Left lung (tissue), 10 donors: Measurements from ENCODE around the gene LSM5. TPM values are rescaled to one million over a fixed set of nuclear protein-coding genes. Genes with fewer than 3 reads are reported as not detected.

Source experiments
- ATAC-seq: fragments of 200-7000 bp; cut with Tn5 transposase; one replicate; pipeline ENCODE4 v1.9.1; 2020; ENCODE audit warnings: moderate library complexity
- DNase-seq, 4 donors: peaks; one replicate each; pipeline ENCODE4 v3.0.0-alpha.2; 2013 to 2020
- H3K27ac ChIP-seq, 2 donors: fragments of 200-600 bp; sonication (generic) in 1 of 2; one replicate each; pipeline versions ENCODE4 v1.5.0 to v1.8.0; 2020 to 2021
- H3K27me3 ChIP-seq, 2 donors: fragments of 200-600 bp; sonication (generic) in 1 of 2; one replicate each; pipeline versions ENCODE4 v1.5.0 to v1.8.0; 2020 to 2021
- H3K36me3 ChIP-seq, 2 donors: fragments of 200-600 bp; sonication (generic) in 1 of 2; one replicate each; pipeline versions ENCODE4 v1.5.0 to v1.8.0; 2020 to 2021
- H3K4me1 ChIP-seq, 2 donors: fragments of 200-600 bp; one replicate each; pipeline ENCODE4 v1.8.0; 2021
- H3K4me3 ChIP-seq, 2 donors: fragments of 200-600 bp; sonication (generic) in 1 of 2; one replicate each; pipeline versions ENCODE4 v1.5.0 to v1.8.0; 2020 to 2021; ENCODE audit warnings: mild to moderate bottlenecking in 1 of 2
- H3K9me3 ChIP-seq, 2 donors: fragments of 200-600 bp; sonication (generic) in 1 of 2; one replicate each; pipeline versions ENCODE4 v1.5.0 to v1.8.0; 2020 to 2021
- intact Hi-C, 2 donors: fragments of 100-400 bp; cut with DNase I; formaldehyde crosslinking; loops; one replicate each; pipeline versions ENCODE4 v1.11.2 to v1.14.2; 2022
- polyA plus RNA-seq, 6 donors: library from polyadenylated mRNA; unstranded; fragments of 120-200 nt; gene quantifications; one replicate each; pipeline ENCODE4 v1.2.1, GENCODE V29; 2013; ENCODE audit not compliant: insufficient read length in 6 of 6
- total RNA-seq, 2 donors: library from RNA; stranded (reverse); fragmentation: NEBNext Ultra II Directional; extraction: Animal tissue kit (Norgen Biotek cat#: 25700); gene quantifications; one replicate each; pipeline ENCODE4 v1.2.1, GENCODE V29; 2021
- TF ChIP-seq, protein P1 (sequence below), 2 donors: fragments of 200-600 bp; sonication (generic) in 1 of 2; IDR thresholded peaks; one replicate each; pipeline versions ENCODE4 v1.5.0 to v1.8.0; 2021; ENCODE audit warnings: antibody characterized with exemption in 2 of 2
- donor health status: DM: no; HTN: yes; CAD: no.
- donor health status: DM: no; HTN: no; CAD: no.

Gene LSM5
- total and polyA plus RNA-seq, 8 donors = 39.4 to 90.0 (median 74.5) TPM

DNA sequence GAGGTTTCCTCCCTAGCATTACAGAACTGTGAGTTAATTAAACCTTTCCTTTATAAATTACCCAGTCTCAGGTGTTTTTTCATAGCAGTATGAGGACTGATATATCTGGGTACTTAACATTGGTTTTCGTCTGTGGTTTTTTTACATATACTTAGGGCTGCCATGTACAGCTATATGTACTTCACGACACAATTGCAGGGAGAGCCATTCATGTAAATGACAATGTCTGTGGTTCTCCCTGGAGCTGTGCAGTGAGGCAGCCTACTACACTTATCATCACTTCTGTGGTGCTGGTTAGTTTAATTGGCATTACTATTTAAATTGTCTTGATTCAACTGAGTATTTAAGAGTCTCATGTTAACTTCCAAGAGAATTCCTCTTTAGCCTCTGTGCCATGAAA lies 45.8 kb upstream of the LSM5 start:
- DNase-seq = no peak
- TF ChIP-seq, protein P1, sequence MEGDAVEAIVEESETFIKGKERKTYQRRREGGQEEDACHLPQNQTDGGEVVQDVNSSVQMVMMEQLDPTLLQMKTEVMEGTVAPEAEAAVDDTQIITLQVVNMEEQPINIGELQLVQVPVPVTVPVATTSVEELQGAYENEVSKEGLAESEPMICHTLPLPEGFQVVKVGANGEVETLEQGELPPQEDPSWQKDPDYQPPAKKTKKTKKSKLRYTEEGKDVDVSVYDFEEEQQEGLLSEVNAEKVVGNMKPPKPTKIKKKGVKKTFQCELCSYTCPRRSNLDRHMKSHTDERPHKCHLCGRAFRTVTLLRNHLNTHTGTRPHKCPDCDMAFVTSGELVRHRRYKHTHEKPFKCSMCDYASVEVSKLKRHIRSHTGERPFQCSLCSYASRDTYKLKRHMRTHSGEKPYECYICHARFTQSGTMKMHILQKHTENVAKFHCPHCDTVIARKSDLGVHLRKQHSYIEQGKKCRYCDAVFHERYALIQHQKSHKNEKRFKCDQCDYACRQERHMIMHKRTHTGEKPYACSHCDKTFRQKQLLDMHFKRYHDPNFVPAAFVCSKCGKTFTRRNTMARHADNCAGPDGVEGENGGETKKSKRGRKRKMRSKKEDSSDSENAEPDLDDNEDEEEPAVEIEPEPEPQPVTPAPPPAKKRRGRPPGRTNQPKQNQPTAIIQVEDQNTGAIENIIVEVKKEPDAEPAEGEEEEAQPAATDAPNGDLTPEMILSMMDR (IDR thresholded peaks at IDR 0.05) = no peak
- Histone ChIP-seq H3K27ac (no peak overlapping the region), H3K4me3 (no peak overlapping the region), H3K27me3 (no peaks in the 10 kb centered on the region), H3K36me3 (peaks cover 0 to 6% of the 10 kb centered on the region in 2 donors), H3K9me3 (no peaks in the 10 kb centered on the region), H3K4me1 (peaks cover 0 to 18% of the 10 kb centered on the region in 2 donors)
- no peak for ATAC-seq
- intact Hi-C loops = no loop called here

DNA sequence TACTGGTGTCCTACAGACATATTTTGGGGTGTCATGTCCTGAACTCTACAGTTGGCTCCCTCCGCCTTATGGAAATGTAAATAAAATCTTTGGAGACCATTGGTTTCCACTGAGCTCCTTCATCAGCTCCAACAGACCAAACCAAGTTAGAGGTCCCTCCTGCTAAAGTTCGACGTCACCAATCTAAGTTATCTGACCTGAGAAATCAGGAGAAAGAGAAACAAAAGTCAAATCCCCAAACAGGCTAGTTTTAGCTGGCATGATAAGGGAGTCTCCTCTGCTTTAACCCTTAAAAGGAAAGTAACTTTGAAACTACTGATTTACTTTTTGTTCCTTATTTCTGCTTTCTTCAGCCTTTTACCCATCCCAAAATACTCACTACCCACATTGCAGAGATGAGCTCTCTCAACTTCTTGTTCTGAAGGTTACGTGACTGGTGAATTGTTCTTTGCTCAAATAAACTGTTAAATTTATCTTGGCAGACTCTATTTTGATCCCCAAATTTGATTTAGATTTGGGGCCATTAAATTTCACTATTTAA lies 45.1 kb upstream of the LSM5 start:
- H3K4me3 ChIP-seq = no peak overlapping the region
- DNase-seq (no peak), ATAC-seq (no peak)
- H3K4me1 ChIP-seq = peaks cover 0 to 18% of the 10 kb centered on the region in 2 donors
- no peaks in the 10 kb centered on the region for H3K9me3 ChIP-seq
- TF ChIP-seq, protein P1 (IDR thresholded peaks at IDR 0.05) = no peak
- peaks cover 0 to 6% of the 10 kb centered on the region in 2 donors for H3K36me3 ChIP-seq
- intact Hi-C loops = no loop called here
- H3K27me3 ChIP-seq = no peaks in the 10 kb centered on the region
- H3K27ac ChIP-seq = no peak overlapping the region

DNA sequence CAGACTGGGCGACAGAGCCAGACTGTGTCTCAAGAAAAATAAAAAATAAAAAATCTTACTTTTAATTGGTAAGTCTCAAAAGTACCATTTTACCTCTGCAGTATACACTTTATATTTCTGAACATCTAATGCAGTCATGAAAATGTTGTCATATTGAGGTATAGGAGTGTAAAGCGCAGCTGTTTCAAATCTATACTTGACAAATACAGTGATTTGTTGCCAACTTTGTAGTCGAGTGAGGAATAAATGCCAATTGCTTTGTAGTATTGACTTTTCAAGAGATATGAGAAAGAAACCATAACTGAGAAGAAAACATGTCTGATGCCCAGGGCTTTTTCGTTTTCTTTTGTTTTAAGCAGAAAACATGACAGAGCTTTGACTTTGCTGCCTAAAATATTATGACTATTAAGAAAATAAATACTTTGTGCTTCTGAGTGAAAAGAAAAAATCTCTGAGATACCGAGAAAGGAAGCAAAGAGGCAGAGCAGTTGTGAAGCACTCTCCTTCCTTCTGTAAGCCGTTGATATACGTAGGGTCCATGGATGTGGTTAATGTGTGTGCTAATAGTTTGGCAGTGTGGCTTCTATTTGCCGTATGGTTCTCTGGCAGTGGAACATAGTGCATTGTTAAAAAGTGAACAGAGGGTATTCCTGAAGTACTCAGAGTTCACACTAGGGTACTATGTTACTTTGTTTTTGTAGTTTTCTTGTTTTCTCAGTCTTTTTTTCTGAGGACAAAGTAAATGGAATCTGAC lies 43.3 kb upstream of the LSM5 start:
- TF ChIP-seq, protein P1 (IDR thresholded peaks at IDR 0.05) = no peak
- ATAC-seq (peak; percentile 57), DNase-seq (peak in 2 of 4 donors; percentile 10 to 33)
- Histone ChIP-seq H3K4me1 (peaks cover 0 to 18% of the 10 kb centered on the region in 2 donors), H3K36me3 (peaks cover 0 to 6% of the 10 kb centered on the region in 2 donors), H3K27ac (peak overlapping the region in 1 of 2 donors; percentile 1), H3K27me3 (no peaks in the 10 kb centered on the region), H3K4me3 (no peak overlapping the region), H3K9me3 (no peaks in the 10 kb centered on the region)
- intact Hi-C loops = no loop called here

DNA sequence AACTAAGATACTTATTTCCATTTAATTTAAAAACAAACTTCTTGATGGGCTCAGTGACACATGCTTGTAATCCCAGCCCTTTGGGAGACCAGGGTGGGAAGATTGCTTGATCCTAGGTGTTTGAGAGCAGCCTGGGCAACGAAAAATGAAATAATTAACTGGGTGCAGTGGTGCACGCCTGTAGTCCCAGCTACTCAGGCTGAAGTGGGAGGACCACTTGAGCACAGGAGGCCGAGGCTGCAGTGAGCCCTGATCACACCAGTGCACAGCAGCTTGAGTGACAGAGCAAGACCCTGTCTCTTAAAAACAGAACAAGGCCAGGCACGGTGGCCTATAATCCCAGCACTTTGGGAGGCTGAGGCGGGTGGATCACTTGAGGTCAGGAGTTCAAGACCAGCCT lies 42.5 kb upstream of the LSM5 start:
- ATAC-seq (peak; percentile 69), DNase-seq (no peak)
- Histone ChIP-seq H3K9me3 (no peaks in the 10 kb centered on the region), H3K27ac (no peak overlapping the region), H3K27me3 (no peaks in the 10 kb centered on the region), H3K4me1 (peaks cover 0 to 18% of the 10 kb centered on the region in 2 donors), H3K36me3 (peaks cover 0 to 6% of the 10 kb centered on the region in 2 donors), H3K4me3 (no peak overlapping the region)
- TF ChIP-seq, protein P1 (IDR thresholded peaks at IDR 0.05) = no peak
- intact Hi-C loops = no loop called here

DNA sequence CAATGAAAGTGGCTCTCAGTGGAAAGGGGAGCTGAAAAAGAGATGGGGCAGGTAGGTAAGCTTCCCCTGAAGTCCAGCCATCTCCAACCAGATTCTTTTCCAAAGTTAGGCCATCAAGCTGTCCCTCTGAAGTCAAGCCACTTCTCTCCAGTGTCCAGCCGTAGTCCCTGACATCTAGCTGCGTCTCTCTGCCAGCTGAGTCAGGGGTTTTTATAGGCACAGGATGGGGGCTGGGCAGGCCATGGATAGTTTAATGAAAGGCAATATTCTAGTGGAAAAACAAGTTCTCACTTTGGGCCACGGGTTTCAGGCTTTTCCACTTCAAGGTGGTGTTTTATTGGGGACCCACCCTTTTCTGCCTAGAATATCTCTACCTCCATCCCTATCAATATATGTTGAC lies 41.9 kb upstream of the LSM5 start:
- intact Hi-C loops = no loop called here
- no peak overlapping the region for H3K4me3 ChIP-seq

More for the DNA sequence above, 41.9 kb upstream of the LSM5 start:
- Histone ChIP-seq H3K27ac (no peak overlapping the region), H3K4me1 (peaks cover 0 to 18% of the 10 kb centered on the region in 2 donors), H3K36me3 (peaks cover 0 to 6% of the 10 kb centered on the region in 2 donors), H3K27me3 (no peaks in the 10 kb centered on the region), H3K9me3 (no peaks in the 10 kb centered on the region)
- DNase-seq = no peak
- TF ChIP-seq, protein P1 (IDR thresholded peaks at IDR 0.05) = no peak
- no peak for ATAC-seq
